ENCODE measurements around the gene SRCAP.
A peak's percentile ranks its signal among the peaks of the same experiment; 100 is the strongest.

Gene SRCAP

DNA sequence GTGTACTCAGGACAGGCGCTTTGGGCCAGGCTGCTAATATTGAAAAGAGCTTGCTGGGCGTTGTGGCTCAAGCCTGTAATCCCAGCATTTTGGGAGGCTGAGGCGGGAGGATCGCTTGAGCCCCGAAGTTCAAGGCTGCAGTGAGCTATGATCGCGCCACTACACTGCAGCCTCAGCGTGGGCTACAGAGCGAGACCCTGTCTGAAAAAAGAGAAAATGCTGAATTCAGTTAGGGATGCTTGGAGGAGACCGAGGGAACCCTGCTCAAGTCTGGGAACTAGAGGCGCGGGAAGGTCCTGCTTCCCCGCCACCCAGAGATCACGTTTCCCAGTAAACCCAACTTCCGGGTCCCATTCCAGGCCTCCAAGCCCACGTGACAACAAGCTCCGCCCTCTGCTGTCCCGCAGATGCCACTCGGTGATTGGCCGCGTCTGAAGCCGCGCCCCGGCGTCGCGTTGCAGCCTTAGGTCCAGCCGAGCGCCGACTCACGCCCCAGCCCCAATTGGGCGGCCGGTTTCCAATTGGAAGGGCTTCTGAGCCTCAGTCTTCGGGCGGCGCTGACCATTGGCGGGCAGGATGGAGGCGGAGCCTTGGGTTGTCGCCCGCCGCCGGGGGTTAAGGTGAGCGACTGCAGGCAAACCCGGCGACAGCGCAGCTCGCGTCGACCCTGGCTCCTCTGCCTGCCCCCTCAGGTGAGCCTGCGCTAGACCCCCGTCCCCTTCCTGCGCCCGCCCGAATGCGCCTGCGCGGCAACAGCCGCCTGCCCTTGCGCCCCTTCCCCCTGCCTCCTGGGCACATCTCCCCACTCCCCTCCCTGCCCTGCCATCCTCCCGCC lies 49.0 kb downstream of the SRCAP start, which contains the start of gene PHKG2:
PHKG2 (plus strand) TSS at position 627 of the 835 bp plus-strand sequence. CDS start 396 bp downstream, outside the sequence.
- ATAC-seq (replicated peaks; ENCODE audit: extremely low read depth, poor library complexity, severe bottlenecking): peak; percentile 97
- no peaks in the 10 kb centered on the region for H3K9me3 Mint-ChIP-seq
- H3K27ac Mint-ChIP-seq (ENCODE audit: low read depth): peak within 1 kb of the TSS; percentile 86
- H3K36me3 Mint-ChIP-seq (ENCODE audit: insufficient read depth): peaks cover 33% of the 10 kb centered on the region
- peaks cover 36% of the 10 kb centered on the region for H3K4me1 Mint-ChIP-seq
- H3K4me3 Mint-ChIP-seq: peak within 1 kb of the TSS; percentile 90
- H3K27me3 Mint-ChIP-seq: no peaks in the 10 kb centered on the region
- peak; percentile 86 to 93 for DNase-seq (ENCODE audit: low spot score in 2 of 2)

DNA sequence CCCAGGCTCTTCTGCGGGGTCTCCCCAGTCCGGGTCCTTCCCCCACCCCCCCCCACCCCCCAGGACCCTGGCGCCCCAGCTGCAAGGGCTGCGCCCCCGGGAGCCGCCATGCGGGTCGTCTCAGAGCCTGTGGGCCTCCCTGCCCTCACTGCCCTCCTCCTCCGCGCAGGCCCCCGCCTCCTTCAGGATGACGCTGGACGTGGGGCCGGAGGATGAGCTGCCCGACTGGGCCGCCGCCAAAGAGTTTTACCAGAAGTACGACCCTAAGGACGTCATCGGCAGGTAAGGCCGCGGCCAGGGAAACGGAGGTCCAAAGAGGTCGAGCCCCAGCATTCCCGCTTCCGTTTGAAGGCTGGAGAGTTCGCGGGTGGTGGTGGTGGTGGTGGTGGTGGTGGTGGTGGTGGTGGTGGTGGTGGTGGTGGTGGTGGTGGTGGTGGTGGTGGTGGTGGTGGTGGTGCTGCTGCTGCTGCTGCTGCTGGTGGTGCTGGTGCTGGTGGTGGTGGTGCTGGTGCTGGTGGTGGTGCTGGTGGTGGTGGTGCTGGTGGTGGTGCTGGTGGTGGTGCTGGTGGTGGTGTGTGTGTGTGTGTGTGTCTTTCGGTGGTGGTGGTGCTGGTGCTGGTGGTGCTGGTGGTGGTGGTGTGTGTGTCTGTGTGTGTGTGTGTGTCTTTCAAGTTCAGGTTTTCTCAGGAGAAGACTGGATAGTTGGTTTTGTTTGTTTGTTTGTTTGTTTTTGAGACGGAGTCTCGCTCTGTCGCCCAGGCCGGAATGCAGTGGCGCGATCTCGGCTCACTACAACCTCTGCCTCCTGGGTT lies 49.9 kb downstream of the SRCAP start:
- peak; percentile 6 for ATAC-seq (replicated peaks; ENCODE audit: extremely low read depth, poor library complexity, severe bottlenecking)
- no peak for DNase-seq (ENCODE audit: low spot score in 2 of 2)
- no peaks in the 10 kb centered on the region for H3K9me3 Mint-ChIP-seq

DNA sequence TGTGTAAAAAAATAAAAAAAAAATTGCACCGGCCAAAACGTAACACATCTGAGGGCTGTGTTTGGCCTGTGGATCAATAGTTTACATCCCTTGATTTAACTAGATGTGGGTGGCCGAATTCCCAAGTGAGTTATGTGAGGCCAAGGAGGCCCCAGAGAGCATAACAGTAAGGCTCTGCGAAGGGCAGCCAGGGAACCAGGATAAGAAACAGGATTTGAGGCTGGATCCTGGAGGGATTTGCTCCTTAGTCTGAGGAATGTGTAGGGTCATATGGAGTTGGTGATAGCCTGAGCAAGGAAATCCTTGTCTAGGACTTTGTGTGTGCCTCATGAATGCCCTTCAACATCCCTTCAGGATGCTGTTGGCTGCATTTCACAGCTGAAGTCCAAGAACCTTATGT lies 51.2 kb downstream of the SRCAP start:
- no peak for DNase-seq (ENCODE audit: low spot score in 2 of 2)
- Mint-ChIP-seq H3K4me1 (peaks cover 36% of the 10 kb centered on the region), H3K27ac (ENCODE audit: low read depth) (peak overlapping the region; percentile 35), H3K4me3 (no peak overlapping the region), H3K27me3 (no peaks in the 10 kb centered on the region), H3K36me3 (ENCODE audit: insufficient read depth) (peaks cover 38% of the 10 kb centered on the region), H3K9me3 (no peaks in the 10 kb centered on the region)
- no peak for ATAC-seq (replicated peaks; ENCODE audit: extremely low read depth, poor library complexity, severe bottlenecking)

More for the DNA sequence above, 49.9 kb downstream of the SRCAP start:
- Mint-ChIP-seq H3K4me3 (peak overlapping the region; percentile 90), H3K27ac (ENCODE audit: low read depth) (peak overlapping the region; percentile 86), H3K4me1 (peaks cover 36% of the 10 kb centered on the region), H3K27me3 (no peaks in the 10 kb centered on the region), H3K36me3 (ENCODE audit: insufficient read depth) (peaks cover 33% of the 10 kb centered on the region)

DNA sequence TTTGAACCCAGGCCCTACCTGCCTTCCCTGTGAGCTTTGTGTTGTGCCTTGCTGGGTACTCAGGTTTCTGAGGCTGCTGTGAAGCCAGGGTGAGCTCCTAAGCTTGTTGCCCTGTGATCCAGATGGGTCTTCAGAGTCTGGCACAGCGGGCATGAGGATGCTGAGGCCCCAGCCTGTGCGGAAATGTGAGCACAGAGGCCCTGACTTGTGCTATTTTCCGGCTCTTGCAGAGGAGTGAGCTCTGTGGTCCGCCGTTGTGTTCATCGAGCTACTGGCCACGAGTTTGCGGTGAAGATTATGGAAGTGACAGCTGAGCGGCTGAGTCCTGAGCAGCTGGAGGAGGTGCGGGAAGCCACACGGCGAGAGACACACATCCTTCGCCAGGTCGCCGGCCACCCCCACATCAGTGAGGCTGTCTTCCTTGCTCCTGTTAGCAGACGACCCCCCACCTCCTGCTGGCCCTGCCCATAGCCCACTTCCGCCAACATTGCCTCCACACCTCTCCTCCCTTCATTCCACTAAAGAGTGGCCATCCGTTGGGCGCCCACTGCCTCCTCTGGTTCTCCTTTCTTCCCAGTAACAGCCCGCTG lies 52.0 kb downstream of the SRCAP start:
- H3K4me1 Mint-ChIP-seq: peaks cover 36% of the 10 kb centered on the region
- peaks cover 41% of the 10 kb centered on the region for H3K36me3 Mint-ChIP-seq (ENCODE audit: insufficient read depth)
- peak overlapping the region; percentile 12 for H3K27ac Mint-ChIP-seq (ENCODE audit: low read depth)
- no peaks in the 10 kb centered on the region for H3K9me3 Mint-ChIP-seq
- H3K4me3 Mint-ChIP-seq: no peak overlapping the region
- H3K27me3 Mint-ChIP-seq: no peaks in the 10 kb centered on the region
- no peak for ATAC-seq (replicated peaks; ENCODE audit: extremely low read depth, poor library complexity, severe bottlenecking)
- no peak for DNase-seq (ENCODE audit: low spot score in 2 of 2)

DNA sequence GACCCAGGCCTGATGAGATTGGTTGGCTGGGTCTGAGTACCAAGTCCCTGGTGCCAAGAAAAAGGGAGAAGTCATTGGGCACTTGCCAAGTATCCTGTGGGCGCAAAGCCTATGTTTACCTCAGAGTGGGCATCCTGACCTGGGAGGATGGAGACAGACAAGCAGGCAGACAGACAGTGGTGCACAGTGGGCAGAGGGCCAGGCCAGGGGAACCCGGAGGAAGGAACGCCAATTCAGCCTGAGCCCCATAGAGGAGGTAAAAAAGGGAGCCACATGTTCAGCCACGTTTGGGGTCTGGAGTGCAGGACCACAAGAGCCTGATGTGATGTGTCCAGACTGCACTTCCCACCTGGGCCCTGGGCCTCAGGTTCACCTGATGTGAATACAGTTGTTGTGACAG lies 54.6 kb downstream of the SRCAP start:
- Mint-ChIP-seq H3K9me3 (no peaks in the 10 kb centered on the region), H3K4me3 (no peak overlapping the region), H3K27me3 (no peaks in the 10 kb centered on the region), H3K4me1 (peaks cover 27% of the 10 kb centered on the region), H3K27ac (ENCODE audit: low read depth) (no peak overlapping the region), H3K36me3 (ENCODE audit: insufficient read depth) (peaks cover 32% of the 10 kb centered on the region)
- DNase-seq (ENCODE audit: low spot score in 2 of 2): no peak
- ATAC-seq (replicated peaks; ENCODE audit: extremely low read depth, poor library complexity, severe bottlenecking): no peak

DNA sequence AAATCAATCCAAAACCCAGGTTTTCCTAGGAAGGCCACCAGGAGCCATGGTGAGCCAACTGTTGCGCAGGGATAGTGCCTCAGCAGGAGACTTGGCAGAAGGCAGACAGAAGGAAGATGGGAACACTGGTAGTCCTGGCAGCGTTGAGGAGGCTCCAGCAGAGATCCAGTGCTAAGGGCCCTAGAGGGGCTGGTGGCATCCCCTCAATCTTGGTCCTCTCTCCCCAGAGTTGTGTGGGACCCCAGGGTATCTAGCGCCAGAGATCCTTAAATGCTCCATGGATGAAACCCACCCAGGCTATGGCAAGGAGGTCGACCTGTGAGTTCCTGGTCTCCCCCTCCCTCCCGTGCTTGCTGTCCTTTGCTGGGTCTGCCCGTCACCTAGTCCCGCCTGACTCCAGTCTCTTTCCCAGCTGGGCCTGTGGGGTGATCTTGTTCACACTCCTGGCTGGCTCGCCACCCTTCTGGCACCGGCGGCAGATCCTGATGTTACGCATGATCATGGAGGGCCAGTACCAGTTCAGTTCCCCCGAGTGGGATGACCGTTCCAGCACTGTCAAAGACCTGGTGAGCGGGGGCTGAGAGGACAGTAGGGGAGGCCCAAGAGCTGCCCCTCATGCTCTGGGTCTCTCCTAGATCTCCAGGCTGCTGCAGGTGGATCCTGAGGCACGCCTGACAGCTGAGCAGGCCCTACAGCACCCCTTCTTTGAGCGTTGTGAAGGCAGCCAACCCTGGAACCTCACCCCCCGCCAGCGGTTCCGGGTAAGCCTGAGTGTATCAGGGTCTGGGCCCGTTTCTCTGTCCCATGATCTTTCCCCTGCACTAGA lies 57.2 kb downstream of the SRCAP start:
- peaks cover 14% of the 10 kb centered on the region for H3K4me1 Mint-ChIP-seq
- peak overlapping the region; percentile 62 for H3K27ac Mint-ChIP-seq (ENCODE audit: low read depth)
- ATAC-seq (replicated peaks; ENCODE audit: extremely low read depth, poor library complexity, severe bottlenecking) (no peak), DNase-seq (ENCODE audit: low spot score in 2 of 2) (no peak)
- no peak overlapping the region for H3K4me3 Mint-ChIP-seq
- no peaks in the 10 kb centered on the region for H3K9me3 Mint-ChIP-seq
- peaks cover 23% of the 10 kb centered on the region for H3K36me3 Mint-ChIP-seq (ENCODE audit: insufficient read depth)
- no peaks in the 10 kb centered on the region for H3K27me3 Mint-ChIP-seq

DNA sequence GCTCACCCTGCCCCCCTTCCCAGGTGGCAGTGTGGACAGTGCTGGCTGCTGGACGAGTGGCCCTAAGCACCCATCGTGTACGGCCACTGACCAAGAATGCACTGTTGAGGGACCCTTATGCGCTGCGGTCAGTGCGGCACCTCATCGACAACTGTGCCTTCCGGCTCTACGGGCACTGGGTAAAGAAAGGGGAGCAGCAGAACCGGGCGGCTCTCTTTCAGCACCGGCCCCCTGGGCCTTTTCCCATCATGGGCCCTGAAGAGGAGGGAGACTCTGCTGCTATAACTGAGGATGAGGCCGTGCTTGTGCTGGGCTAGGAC lies 57.8 kb downstream of the SRCAP start:
- no peak overlapping the region for H3K4me3 Mint-ChIP-seq
- no peaks in the 10 kb centered on the region for H3K9me3 Mint-ChIP-seq
- peaks cover 10% of the 10 kb centered on the region for H3K4me1 Mint-ChIP-seq
- ATAC-seq (replicated peaks; ENCODE audit: extremely low read depth, poor library complexity, severe bottlenecking): no peak
- no peaks in the 10 kb centered on the region for H3K27me3 Mint-ChIP-seq
- H3K27ac Mint-ChIP-seq (ENCODE audit: low read depth): no peak overlapping the region
- DNase-seq (ENCODE audit: low spot score in 2 of 2): no peak
- peaks cover 23% of the 10 kb centered on the region for H3K36me3 Mint-ChIP-seq (ENCODE audit: insufficient read depth)

DNA sequence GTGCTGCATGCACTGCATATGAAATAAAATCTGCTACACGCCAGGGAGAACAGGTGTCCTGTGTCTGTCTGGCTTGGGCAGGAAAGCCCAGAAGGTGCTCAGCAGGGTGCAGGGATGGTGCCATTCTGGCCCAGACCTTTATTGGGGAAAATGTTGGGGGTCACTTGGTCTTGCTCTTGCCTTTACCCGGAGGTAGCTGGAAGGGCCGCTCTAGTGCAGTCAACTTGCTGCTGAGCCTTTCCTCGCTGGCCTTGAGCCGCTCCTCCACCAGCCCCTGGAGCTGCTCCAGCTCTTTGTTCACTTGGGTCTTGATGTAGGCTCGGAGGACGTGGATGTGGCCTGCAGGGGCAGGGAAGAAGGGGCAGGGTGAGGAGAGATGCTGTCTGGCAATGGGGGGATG lies 58.3 kb downstream of the SRCAP start:
- ATAC-seq (replicated peaks; ENCODE audit: extremely low read depth, poor library complexity, severe bottlenecking): no peak
- Mint-ChIP-seq H3K4me1 (peaks cover 10% of the 10 kb centered on the region), H3K36me3 (ENCODE audit: insufficient read depth) (peaks cover 26% of the 10 kb centered on the region), H3K27me3 (no peaks in the 10 kb centered on the region), H3K9me3 (no peaks in the 10 kb centered on the region), H3K27ac (ENCODE audit: low read depth) (no peak overlapping the region), H3K4me3 (no peak overlapping the region)
- no peak for DNase-seq (ENCODE audit: low spot score in 2 of 2)

DNA sequence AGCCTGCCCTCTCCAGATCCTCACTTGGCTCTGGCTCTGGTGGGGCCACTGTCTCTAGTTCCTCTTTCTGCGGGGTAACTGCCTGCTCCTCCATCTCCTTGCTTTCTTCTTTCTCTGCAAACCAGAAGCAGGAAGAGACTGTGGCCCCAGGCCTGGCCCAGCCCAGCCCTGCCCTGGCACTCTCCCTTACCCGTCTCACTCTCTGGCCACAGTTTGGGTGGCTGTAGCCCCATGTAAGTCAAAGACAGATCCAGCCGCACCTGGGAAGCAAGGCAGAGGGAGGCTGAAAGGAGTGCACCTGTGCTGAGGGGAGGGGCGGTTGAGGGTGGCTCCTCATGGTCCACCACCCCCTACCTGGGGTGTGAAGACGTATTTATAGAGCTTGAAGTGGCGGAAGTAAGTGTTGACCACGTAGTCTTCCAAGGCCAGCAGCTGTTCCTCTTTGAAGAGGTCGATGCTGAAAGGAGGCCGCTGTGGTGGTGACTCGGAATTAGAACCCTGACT lies 60.1 kb downstream of the SRCAP start:
- DNase-seq (ENCODE audit: low spot score in 2 of 2): no peak
- H3K4me3 Mint-ChIP-seq: no peak overlapping the region
- H3K9me3 Mint-ChIP-seq: no peaks in the 10 kb centered on the region
- no peak for ATAC-seq (replicated peaks; ENCODE audit: extremely low read depth, poor library complexity, severe bottlenecking)
- peaks cover 26% of the 10 kb centered on the region for H3K36me3 Mint-ChIP-seq (ENCODE audit: insufficient read depth)
- no peak overlapping the region for H3K27ac Mint-ChIP-seq (ENCODE audit: low read depth)
- H3K4me1 Mint-ChIP-seq: peaks cover 23% of the 10 kb centered on the region
- H3K27me3 Mint-ChIP-seq: no peaks in the 10 kb centered on the region

DNA sequence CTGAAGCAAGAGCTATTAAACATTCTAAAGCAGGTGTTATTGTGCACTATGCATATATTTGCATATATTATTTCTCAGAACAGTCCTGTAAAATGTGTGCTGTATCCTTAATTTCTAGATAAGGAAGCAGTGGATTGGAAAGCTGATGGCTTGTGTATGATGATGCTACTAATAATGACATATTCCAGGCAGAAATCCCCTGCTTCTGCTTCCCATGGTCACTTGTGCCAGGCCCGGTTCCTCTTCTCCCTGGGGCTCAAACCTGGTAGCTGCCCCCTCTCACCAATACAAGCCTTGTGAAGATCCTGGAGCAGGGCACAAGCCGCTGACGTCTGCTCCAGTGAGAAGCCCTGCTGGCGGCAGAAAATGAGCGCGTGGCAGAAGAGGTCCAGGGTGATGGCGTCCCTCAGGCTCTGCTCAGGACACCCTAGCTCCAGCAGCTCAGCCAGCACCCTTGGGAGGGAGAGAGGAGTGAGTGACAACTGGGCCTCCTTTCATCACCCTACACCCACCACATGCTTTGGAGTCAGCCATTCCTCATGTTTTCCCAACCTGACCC lies 61.1 kb downstream of the SRCAP start:
- Mint-ChIP-seq H3K4me1 (peaks cover 23% of the 10 kb centered on the region), H3K4me3 (peak overlapping the region; percentile 92), H3K27me3 (no peaks in the 10 kb centered on the region), H3K36me3 (ENCODE audit: insufficient read depth) (peaks cover 26% of the 10 kb centered on the region), H3K27ac (ENCODE audit: low read depth) (no peak overlapping the region), H3K9me3 (no peaks in the 10 kb centered on the region)
- DNase-seq (ENCODE audit: low spot score in 2 of 2) (no peak), ATAC-seq (replicated peaks; ENCODE audit: extremely low read depth, poor library complexity, severe bottlenecking) (no peak)

DNA sequence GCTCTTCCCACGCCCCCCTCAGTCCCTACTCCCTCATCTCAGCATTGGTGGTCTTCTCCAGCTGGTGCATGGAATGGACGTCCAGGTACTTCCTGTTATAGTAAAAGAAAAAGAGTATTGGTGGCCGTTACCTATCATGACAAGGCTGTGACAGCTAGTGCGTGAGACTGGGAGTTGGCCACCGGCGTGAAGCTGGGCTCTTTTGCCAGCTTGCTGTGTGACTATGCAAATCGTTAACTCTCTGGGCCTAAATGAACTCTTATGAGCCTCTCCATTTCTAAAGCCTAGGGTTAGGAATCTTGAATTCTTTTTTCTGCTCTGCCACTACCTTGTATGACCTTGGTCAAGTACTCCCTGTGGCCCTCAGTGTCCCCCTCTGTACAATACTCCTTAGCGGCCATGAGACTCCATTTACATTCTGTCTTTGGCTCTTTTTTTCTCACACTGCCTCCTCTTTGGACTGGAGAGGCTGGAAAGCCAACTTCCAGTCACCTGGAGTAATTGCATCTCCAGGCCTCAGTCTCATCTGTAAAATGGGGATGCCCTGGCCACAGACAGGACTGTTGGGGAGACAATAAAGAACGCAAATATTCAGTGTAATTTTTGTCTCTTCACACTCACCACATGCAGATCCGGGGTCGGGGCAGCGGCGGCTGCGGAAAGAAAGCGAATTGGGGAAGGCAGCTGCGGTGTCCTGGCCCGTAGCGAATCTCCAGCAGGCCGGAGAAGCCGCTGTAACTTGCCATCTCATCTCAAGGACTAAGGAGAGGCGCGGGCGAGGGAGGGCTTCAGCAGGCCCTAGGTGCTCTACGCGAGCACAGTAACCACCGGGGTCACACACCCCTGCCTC lies 61.8 kb downstream of the SRCAP start:
- Mint-ChIP-seq H3K36me3 (ENCODE audit: insufficient read depth) (peaks cover 31% of the 10 kb centered on the region), H3K9me3 (no peaks in the 10 kb centered on the region), H3K4me1 (peaks cover 23% of the 10 kb centered on the region), H3K27me3 (no peaks in the 10 kb centered on the region), H3K4me3 (peak overlapping the region; percentile 92), H3K27ac (ENCODE audit: low read depth) (peak overlapping the region; percentile 90)
- ATAC-seq (replicated peaks; ENCODE audit: extremely low read depth, poor library complexity, severe bottlenecking): no peak
- no peak for DNase-seq (ENCODE audit: low spot score in 2 of 2)
